Measurements from ENCODE around the gene C4BPB. TPM values are rescaled to one million over a fixed set of nuclear protein-coding genes. Genes with fewer than 3 reads are reported as not detected.

Gene C4BPB
- total and polyA plus RNA-seq, 2 of the 13 experiments (the other 11 are each of a cell fraction or from before 2014, with no cell fraction given), result 155 to 266 TPM

- TF ChIP-seq BRD4 (CRISPR knock-in tag; IDR thresholded peaks at IDR 0.05) (0 out of 2 replicates have a peak, but pooled peaks have one; percentile 62), ZNF264 (CRISPR knock-in tag; IDR thresholded peaks at IDR 0.05) (no peak), FOXO1 (CRISPR knock-in tag; IDR thresholded peaks at IDR 0.05) (0 out of 2 replicates have a peak, but pooled peaks have one; percentile 31), DZIP1 (CRISPR knock-in tag; IDR thresholded peaks at IDR 0.05) (no peak), ZNF564 (CRISPR knock-in tag; IDR thresholded peaks at IDR 0.05) (peak; percentile 100), ZNF709 (CRISPR knock-in tag; IDR thresholded peaks at IDR 0.05) (0 out of 2 replicates have a peak, but pooled peaks have one; percentile 37), SETDB1 (CRISPR knock-in tag; IDR thresholded peaks at IDR 0.05; ENCODE audit: borderline replicate concordance) (no peak), ZNF597 (CRISPR knock-in tag; IDR thresholded peaks at IDR 0.05) (no peak), ZNF577 (CRISPR knock-in tag; IDR thresholded peaks at IDR 0.05; ENCODE audit: borderline replicate concordance, low read depth) (no peak), ZNF460 (CRISPR knock-in tag; IDR thresholded peaks at IDR 0.05; ENCODE audit: borderline replicate concordance) (no peak), MAF1 (CRISPR knock-in tag; IDR thresholded peaks at IDR 0.05; ENCODE audit: borderline replicate concordance) (no peak), TBP (CRISPR knock-in tag; IDR thresholded peaks at IDR 0.05) (no peak), UBTF (CRISPR knock-in tag; IDR thresholded peaks at IDR 0.05) (peak; percentile 76), ZSCAN21 (CRISPR knock-in tag; IDR thresholded peaks at IDR 0.05; ENCODE audit: borderline replicate concordance) (peak; percentile 31; the same call in 1 of the 2 replicates), SKI (IDR thresholded peaks at IDR 0.05; ENCODE audit: partially characterized antibody) (peak; percentile 50), SALL2 (CRISPR knock-in tag; IDR thresholded peaks at IDR 0.05) (0 out of 2 replicates have a peak, but pooled peaks have one; percentile 37), ATF3 (CRISPR knock-in tag; IDR thresholded peaks at IDR 0.05) (no peak; the same call in 1 of the 2 replicates), ZNF740 (CRISPR knock-in tag; IDR thresholded peaks at IDR 0.05) (no peak), ZFP90 (CRISPR knock-in tag; IDR thresholded peaks at IDR 0.05; ENCODE audit: borderline replicate concordance) (peak; percentile 34; the same call in 1 of the 2 replicates), CSRNP2 (CRISPR knock-in tag; conservative IDR thresholded peaks at IDR 0.05; ENCODE audit: low read depth) (no peak)
Measured at GRCh38 chr1:207052911-207053769, 35.5 kb upstream of the C4BPB start, which contains the start of gene PFKFB2 (continued).
